TTC549 (cell line): ENCODE results near the gene ANKEF1.
A peak's percentile ranks its signal among the peaks of the same experiment; 100 is the strongest.

ENCODE experiments used
- FAIRE-seq: peaks from 2 replicates; lab custom pipeline; 2012; peaks lifted over from hg19 to GRCh38; lab: Jason Lieb, UNC

ANKEF1 gene

DNA sequence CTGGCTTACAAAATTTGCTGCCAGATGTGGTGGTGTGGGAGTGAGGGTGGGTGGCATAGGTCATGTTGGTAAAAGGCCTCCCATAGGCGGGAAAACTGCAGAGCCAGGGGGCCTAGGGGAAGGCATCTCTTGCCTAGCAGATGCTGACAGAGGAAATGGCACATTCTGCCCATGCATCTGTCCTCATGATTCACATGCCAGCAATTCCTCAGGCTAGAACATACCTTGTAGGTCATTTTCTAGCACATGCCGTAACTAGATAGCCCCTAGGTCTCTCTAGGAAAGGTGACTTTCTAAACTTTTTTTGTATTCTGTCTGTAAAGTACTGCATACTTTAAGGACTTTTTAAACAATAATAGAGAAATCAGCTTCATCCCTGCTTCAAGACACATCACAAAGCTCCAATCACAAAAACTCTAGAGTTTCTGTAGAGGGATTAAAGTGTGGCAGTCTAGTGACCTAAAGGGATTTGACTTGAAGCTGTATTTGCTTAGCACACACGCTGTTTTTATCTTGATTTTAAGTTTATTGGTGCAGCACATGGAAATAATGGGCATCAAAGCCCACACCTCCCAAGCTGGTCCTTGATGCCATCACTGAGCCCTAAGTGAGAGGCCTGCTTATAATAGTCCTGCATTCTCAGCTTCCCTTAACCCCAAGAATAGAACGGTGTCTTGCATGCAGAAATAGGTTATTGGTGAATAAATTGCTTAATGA, 55.2 kb downstream of the ANKEF1 start:
- FAIRE-seq = no peak

DNA sequence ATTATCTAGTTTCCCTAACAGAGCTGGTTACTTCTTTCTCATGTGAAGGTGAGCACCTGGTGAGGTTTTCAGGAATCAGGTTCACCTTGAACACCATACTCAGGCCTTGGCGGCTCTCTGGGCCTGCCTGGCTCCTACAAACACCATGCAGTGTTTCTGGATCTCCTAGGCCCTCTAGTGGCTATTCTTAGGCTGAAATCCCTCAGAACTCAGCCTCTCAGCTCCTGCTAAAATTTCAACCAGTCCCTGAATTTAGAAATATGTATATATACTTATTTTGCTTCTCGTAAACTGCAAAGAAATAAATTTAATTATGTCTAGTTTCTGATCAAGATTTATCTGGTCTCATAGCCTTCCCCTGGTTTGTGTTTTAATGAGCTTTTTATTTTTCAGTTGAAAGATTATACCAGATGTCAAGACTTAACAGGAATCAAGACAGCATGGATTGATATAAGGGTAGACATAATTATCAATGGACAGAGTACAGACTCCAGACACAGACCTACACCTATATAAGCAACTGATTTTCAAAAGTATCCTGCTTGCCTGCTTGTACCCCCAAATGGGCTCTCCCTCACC, 55.9 kb downstream of the ANKEF1 start:
- peak; percentile 82 for FAIRE-seq

DNA sequence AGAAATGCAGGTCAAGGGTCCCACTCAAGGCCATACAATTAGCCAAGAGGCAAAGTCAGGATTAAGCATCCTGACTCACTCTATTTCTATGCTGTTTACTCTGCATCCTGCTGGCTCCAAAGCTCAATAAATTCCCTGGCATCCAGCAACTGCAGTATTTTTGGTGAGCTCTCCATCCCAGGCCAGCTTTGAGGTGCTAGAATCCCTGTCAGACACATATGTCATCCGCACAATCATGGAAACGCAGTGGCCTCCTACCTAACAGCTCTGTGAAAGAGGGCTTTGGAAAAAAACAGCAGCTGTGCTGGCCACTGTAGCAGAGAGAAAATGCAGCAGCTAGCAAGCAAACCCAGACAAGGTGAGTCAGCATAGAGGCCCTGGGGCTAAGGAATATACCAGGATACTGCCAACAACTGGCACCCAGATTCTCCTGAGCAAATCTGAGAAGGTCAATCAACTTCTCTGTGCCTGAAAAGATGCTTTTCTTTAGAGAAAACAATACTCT, 58.4 kb downstream of the ANKEF1 start:
- no peak for FAIRE-seq

DNA sequence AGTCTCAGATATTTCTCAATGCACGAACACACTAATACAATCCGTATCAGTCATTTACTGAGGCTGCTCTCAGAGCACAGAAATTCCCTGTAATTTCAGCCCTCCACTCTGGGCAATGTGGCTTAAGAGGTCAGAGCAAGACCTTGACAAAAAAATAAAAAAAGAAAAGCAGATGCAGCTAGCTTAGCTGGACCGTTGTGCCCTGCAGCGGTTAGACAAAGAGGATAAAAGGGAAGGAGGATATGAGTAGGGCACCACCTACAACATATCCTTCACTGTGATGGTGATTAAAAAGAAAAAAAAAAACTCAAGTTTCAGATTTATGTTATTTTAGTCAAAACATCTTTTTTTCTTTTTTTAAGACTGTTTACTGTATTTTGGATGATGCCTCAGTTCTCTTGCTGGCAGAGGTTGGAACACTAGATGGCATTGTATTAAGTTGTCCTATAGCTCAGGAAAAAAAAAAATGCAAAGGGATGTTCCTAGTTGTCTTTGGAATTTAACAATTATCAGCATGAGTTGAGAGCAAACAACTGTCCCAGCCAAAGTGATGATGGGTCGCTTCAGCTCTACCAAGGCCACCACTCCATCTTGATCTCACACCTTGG, 59.9 kb downstream of the ANKEF1 start:
- no peak for FAIRE-seq

DNA sequence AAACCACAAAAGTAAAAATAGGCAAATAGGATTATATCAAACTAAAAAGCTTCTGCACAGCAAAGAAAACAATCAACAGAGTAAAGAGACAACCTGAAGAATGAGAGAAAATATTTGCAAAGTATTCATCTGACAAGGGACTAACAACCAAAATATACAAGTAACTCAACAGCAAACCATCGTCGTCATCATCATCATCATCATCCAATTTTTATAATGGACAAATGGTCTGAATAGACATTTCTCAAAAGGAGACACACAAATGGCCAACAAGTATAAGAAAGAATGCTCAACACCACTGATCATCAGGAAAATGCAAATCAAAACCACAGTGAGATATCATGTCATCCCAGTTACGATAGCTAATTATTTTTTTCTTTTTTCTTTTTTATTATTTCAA, 62.0 kb downstream of the ANKEF1 start:
- FAIRE-seq = no peak

DNA sequence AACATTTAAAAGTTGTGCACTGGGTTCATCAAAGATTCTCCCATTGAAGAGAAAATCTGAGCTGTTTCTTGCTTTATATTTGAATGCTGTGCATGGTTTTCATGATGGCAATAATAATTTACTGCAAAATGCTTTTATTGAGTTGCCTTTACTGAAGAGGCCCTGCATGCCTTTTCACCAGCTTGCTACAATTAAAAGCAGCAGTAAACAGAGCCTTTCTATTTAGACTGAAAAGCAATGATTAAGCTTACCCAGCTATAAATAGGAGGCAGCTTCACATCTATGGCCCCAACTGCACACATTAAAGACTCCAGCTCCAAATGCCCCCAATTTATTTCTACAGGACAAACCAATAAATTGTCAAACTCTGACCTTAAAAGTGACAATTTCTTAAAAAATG, 70.3 kb downstream of the ANKEF1 start:
- FAIRE-seq = no peak
